ENCODE data around the gene CDS2. TPM values are rescaled to one million over a fixed set of nuclear protein-coding genes. Genes with fewer than 3 reads are reported as not detected.

CDS2 gene
- total RNA-seq, 6 experiments from 2014 or later: 13.7 to 42.3 (median 31.6) TPM

GRCh38 chr20:5181492-5181891, 54.7 kb downstream of the CDS2 start:
- peaks cover 0 to 33% (median 9%) of the 10 kb centered on the region in 4 donors for H3K4me1 ChIP-seq
- TF ChIP-seq, protein P1, sequence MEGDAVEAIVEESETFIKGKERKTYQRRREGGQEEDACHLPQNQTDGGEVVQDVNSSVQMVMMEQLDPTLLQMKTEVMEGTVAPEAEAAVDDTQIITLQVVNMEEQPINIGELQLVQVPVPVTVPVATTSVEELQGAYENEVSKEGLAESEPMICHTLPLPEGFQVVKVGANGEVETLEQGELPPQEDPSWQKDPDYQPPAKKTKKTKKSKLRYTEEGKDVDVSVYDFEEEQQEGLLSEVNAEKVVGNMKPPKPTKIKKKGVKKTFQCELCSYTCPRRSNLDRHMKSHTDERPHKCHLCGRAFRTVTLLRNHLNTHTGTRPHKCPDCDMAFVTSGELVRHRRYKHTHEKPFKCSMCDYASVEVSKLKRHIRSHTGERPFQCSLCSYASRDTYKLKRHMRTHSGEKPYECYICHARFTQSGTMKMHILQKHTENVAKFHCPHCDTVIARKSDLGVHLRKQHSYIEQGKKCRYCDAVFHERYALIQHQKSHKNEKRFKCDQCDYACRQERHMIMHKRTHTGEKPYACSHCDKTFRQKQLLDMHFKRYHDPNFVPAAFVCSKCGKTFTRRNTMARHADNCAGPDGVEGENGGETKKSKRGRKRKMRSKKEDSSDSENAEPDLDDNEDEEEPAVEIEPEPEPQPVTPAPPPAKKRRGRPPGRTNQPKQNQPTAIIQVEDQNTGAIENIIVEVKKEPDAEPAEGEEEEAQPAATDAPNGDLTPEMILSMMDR (IDR thresholded peaks at IDR 0.05): no peak
- no peak for TF ChIP-seq POLR2A (IDR thresholded peaks at IDR 0.05)
- DNase-seq: no peak
- H3K27me3 ChIP-seq: no peaks in the 10 kb centered on the region
- intact Hi-C loops (cut with DNase I): no loop called here
- no peaks in the 10 kb centered on the region for H3K9me3 ChIP-seq
- no peak for ATAC-seq
- peaks cover 0 to 38% (median 2%) of the 10 kb centered on the region in 4 donors for H3K36me3 ChIP-seq
- H3K4me3 ChIP-seq: no peak overlapping the region
- WGBS (ENCODE audit: insufficient coverage, low coverage, low lambda C conversion rate, missing lambda C conversion rate): 59% methylated on average over 2 of the region's 2 CpGs
- no peak overlapping the region for H3K27ac ChIP-seq

- intact Hi-C loops (cut with DNase I): no loop called here
- no peak for TF ChIP-seq POLR2A (IDR thresholded peaks at IDR 0.05)
- TF ChIP-seq, protein P1 (IDR thresholded peaks at IDR 0.05): no peak
- Histone ChIP-seq H3K27me3 (no peaks in the 10 kb centered on the region), H3K9me3 (no peaks in the 10 kb centered on the region), H3K4me1 (peaks cover 0 to 33% (median 9%) of the 10 kb centered on the region in 4 donors), H3K36me3 (peaks cover 0 to 37% (median 2%) of the 10 kb centered on the region in 4 donors), H3K4me3 (no peak overlapping the region), H3K27ac (no peak overlapping the region)
- DNase-seq: no peak
- no peak for ATAC-seq
These were observed 55.1 kb downstream of the CDS2 start for GRCh38 chr20:5181958-5182357.

GRCh38 chr20:5182615-5183254, 55.9 kb downstream of the CDS2 start:
- Histone ChIP-seq H3K27ac (peak overlapping the region in 2 of 3 donors; percentile 34 to 44), H3K4me1 (peaks cover 0 to 33% (median 9%) of the 10 kb centered on the region in 4 donors), H3K9me3 (no peaks in the 10 kb centered on the region), H3K4me3 (no peak overlapping the region), H3K36me3 (peaks cover 0 to 38% (median under 1%) of the 10 kb centered on the region in 4 donors), H3K27me3 (no peaks in the 10 kb centered on the region)
- intact Hi-C loops (cut with DNase I): no loop called here
- TF ChIP-seq, protein P1 (IDR thresholded peaks at IDR 0.05): no peak
- TF ChIP-seq POLR2A (IDR thresholded peaks at IDR 0.05): no peak
- peak; percentile 43 to 75 (median 59) for ATAC-seq
- WGBS (ENCODE audit: insufficient coverage, low coverage, low lambda C conversion rate, missing lambda C conversion rate): 68% methylated on average over 2 of the region's 2 CpGs
- no peak for DNase-seq

- Histone ChIP-seq H3K27ac (peak overlapping the region in 2 of 3 donors; percentile 34 to 44), H3K9me3 (no peaks in the 10 kb centered on the region), H3K4me1 (peaks cover 0 to 41% (median 9%) of the 10 kb centered on the region in 4 donors), H3K27me3 (no peaks in the 10 kb centered on the region), H3K36me3 (peaks cover 0 to 33% (median 0%) of the 10 kb centered on the region in 4 donors), H3K4me3 (no peak overlapping the region)
- ATAC-seq: peak; percentile 83 to 88 (median 86)
- intact Hi-C loops (cut with DNase I): no loop called here
- peak; percentile 70 to 86 (median 85) for DNase-seq
- TF ChIP-seq, protein P1 (IDR thresholded peaks at IDR 0.05): no peak
- TF ChIP-seq POLR2A (IDR thresholded peaks at IDR 0.05): no peak
- WGBS (ENCODE audit: insufficient coverage, low coverage, low lambda C conversion rate, missing lambda C conversion rate): 37% methylated on average over 12 of the region's 13 CpGs
These were observed 57.1 kb downstream of the CDS2 start for GRCh38 chr20:5183731-5184474.
